Thoracic aorta (tissue), 2 donors: ENCODE results near the gene CCDC82. TPM values are rescaled to one million over a fixed set of nuclear protein-coding genes. Genes with fewer than 3 reads are reported as not detected.
"Not testable (repeated sequence)": the region's sequence is repeated elsewhere in the genome, so short reads cannot be mapped to it uniquely, and the experiment has no call there.

Experiments used
- ATAC-seq: fragments of 150-250 bp; one replicate; pipeline ENCODE4 v1.8.0; 2017; ENCODE audit warnings: low read depth; ENCODE audit not compliant: insufficient number of reproducible peaks, low FRiP score
- DNase-seq: peaks from one replicate; pipeline ENCODE4 v3.0.0-alpha.2; 2020; ENCODE audit warnings: low spot score
- H3K27ac ChIP-seq, 2 donors: fragments of 200-600 bp; sonication (generic); 1 replicate in 1 of 2; 2 replicates in 1 of 2; pipeline ENCODE4 v1.5.1; 2016; ENCODE audit warnings: mild to moderate bottlenecking in 2 of 2, moderate library complexity in 2 of 2
- H3K27me3 ChIP-seq: fragments of 200-600 bp; sonication (generic); replicated peaks from 2 replicates; pipeline ENCODE4 v1.6.0; 2016; ENCODE audit warnings: mild to moderate bottlenecking; ENCODE audit not compliant: insufficient read depth
- H3K36me3 ChIP-seq: fragments of 200-600 bp; sonication (generic); one replicate; pipeline ENCODE4 v1.5.1; 2016
- H3K4me1 ChIP-seq, 2 donors: fragments of 200-600 bp; sonication (generic); 1 replicate in 1 of 2; 2 replicates in 1 of 2; pipeline versions ENCODE4 v1.5.1 to v1.6.0; 2016; ENCODE audit warnings: low read depth in 2 of 2, mild to moderate bottlenecking in 1 of 2; ENCODE audit not compliant: control insufficient read depth in 1 of 2
- H3K4me3 ChIP-seq: fragments of 200-600 bp; sonication (generic); 2 replicates; pipeline ENCODE4 v1.5.1; 2016; ENCODE audit warnings: mild to moderate bottlenecking
- H3K9me3 ChIP-seq: fragments of 200-600 bp; sonication (generic); 2 replicates; pipeline ENCODE4 v1.5.1; 2016
- total RNA-seq, 2 donors: library from RNA; depleted of rRNA; stranded (reverse); fragments of >200 nt; gene quantifications; one replicate each; pipeline versions ENCODE4 v1.1.0 to v1.2.3, GENCODE V29; 2016
- TF ChIP-seq, protein P1 (sequence below): fragments of 200-600 bp; sonication (generic); IDR thresholded peaks from one replicate; pipeline ENCODE4 v1.5.1; 2019; ENCODE audit warnings: antibody characterized with exemption

The CCDC82 gene
- total RNA-seq, 2 donors from 2014 or later, result 28.8 to 34.2 TPM

DNA sequence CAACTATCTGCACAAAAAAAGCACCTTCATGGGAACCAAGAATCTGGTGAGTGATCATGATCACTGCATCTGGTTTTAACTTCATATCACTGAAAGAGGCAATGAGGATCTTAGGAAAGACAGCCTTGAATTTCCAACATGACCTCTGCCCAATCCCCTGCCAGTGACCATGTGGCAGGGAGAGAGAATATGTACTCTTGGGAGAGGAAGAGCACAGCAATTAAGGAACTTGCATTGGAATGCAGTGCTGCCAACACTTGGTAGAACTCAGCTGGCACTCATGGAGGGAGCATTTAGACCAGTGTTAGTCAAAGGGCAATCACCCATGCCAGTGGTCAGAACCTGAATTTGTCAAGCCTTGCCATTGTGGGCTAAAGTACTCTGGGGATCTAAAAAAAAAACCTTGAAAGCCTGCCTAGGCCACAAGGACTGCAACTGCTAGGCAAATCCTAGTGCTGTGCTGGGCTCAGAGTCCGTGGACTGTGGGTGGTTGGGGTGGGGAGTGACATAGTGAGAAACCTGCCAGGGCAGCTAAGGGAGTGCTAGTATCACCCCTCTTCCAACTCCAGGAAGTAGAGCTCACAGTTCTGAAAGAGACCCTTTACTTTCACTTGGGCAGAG is 23.2 kb upstream of the CCDC82 start:
- Histone ChIP-seq H3K9me3 (no peaks in the 10 kb centered on the region), H3K36me3 (no peaks in the 10 kb centered on the region), H3K27me3 (no peaks in the 10 kb centered on the region), H3K4me1 (no peaks in the 10 kb centered on the region), H3K27ac (no peak overlapping the region), H3K4me3 (no peak overlapping the region)
- TF ChIP-seq, protein P1, sequence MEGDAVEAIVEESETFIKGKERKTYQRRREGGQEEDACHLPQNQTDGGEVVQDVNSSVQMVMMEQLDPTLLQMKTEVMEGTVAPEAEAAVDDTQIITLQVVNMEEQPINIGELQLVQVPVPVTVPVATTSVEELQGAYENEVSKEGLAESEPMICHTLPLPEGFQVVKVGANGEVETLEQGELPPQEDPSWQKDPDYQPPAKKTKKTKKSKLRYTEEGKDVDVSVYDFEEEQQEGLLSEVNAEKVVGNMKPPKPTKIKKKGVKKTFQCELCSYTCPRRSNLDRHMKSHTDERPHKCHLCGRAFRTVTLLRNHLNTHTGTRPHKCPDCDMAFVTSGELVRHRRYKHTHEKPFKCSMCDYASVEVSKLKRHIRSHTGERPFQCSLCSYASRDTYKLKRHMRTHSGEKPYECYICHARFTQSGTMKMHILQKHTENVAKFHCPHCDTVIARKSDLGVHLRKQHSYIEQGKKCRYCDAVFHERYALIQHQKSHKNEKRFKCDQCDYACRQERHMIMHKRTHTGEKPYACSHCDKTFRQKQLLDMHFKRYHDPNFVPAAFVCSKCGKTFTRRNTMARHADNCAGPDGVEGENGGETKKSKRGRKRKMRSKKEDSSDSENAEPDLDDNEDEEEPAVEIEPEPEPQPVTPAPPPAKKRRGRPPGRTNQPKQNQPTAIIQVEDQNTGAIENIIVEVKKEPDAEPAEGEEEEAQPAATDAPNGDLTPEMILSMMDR, result no peak
- no peak for DNase-seq
- no peak for ATAC-seq

DNA sequence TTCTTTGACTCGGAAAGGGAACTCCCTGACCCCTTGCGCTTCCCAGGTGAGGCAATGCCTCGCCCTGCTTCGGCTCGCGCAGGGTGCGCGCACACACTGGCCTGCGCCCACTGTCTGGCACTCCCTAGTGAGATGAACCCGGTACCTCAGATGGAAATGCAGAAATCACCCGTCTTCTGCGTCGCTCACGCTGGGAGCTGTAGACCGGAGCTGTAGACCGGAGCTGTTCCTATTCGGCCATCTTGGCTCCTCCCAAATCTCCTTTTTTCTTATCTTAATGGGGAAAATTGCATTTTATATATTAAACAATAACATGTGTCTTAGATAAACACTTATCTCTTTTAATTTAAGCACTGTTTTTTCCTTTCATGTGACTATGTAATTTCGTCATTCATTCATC is 21.7 kb upstream of the CCDC82 start:
- not testable (repeated sequence) for H3K9me3 ChIP-seq

GRCh38 chr11:96400697-96401096 is 11.0 kb upstream of the CCDC82 start:
- Histone ChIP-seq H3K4me1 (no peaks in the 10 kb centered on the region), H3K4me3 (no peak overlapping the region), H3K36me3 (no peaks in the 10 kb centered on the region), H3K27ac (no peak overlapping the region), H3K9me3 (no peaks in the 10 kb centered on the region), H3K27me3 (no peaks in the 10 kb centered on the region)
- DNase-seq (no peak), ATAC-seq (no peak)
- TF ChIP-seq, protein P1, result no peak

More for the DNA sequence above, 21.7 kb upstream of the CCDC82 start:
- not testable (repeated sequence) for DNase-seq, ATAC-seq, H3K36me3 ChIP-seq, H3K4me1 ChIP-seq, H3K27me3 ChIP-seq, H3K27ac ChIP-seq
- peak overlapping the region; percentile 41 for H3K4me3 ChIP-seq

DNA sequence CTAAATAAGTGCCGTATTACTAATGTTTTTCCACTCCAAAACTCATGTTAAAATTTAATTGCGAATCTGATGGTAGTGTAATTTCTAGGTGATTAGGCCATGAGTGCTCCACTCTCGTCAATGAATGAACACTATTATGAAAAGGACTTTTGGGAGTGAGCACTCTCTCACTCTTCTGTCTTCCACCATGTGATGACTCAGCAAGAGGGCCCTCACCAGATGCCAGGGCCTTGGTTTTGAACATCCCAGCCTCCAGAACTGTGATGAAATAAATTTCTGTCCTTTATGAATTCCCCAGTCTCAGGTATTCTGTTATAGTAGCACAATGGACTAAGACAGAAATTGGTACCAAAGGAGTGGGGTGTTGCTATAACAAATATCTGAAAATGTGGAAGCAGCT is 8.2 kb upstream of the CCDC82 start:
- DNase-seq (no peak), ATAC-seq (no peak)
- Histone ChIP-seq H3K27ac (no peak overlapping the region), H3K4me1 (peaks cover 0 to 4% of the 10 kb centered on the region in 2 donors), H3K4me3 (no peak overlapping the region), H3K36me3 (no peaks in the 10 kb centered on the region), H3K27me3 (no peaks in the 10 kb centered on the region), H3K9me3 (no peaks in the 10 kb centered on the region)
- TF ChIP-seq, protein P1, result no peak

GRCh38 chr11:96396637-96397036 is 6.9 kb upstream of the CCDC82 start:
- no peaks in the 10 kb centered on the region for H3K36me3 ChIP-seq
- ATAC-seq, result no peak

More at GRCh38 chr11:96396637-96397036, 6.9 kb upstream of the CCDC82 start:
- TF ChIP-seq, protein P1, result no peak
- Histone ChIP-seq H3K9me3 (no peaks in the 10 kb centered on the region), H3K4me3 (no peak overlapping the region), H3K4me1 (peaks cover 0 to 6% of the 10 kb centered on the region in 2 donors), H3K27ac (no peak overlapping the region), H3K27me3 (no peaks in the 10 kb centered on the region)
- no peak for DNase-seq
